Coronary artery (tissue), 2 donors: ENCODE results near the gene KCNA2.

Source experiments
- DNase-seq: peaks from one replicate; pipeline ENCODE4 v3.0.0-alpha.2; 2017; ENCODE audit warnings: low spot score
- H3K27ac ChIP-seq, 2 donors: fragments of 200-600 bp; sonication (generic); one replicate each; pipeline ENCODE4 v1.5.1; 2016 to 2019
- H3K4me3 ChIP-seq: fragments of 200-600 bp; sonication (generic); 2 replicates; pipeline ENCODE4 v1.5.1; 2016; ENCODE audit warnings: mild to moderate bottlenecking, moderate library complexity
- TF ChIP-seq, protein P1 (sequence below): fragments of 200-600 bp; sonication (generic); IDR thresholded peaks from one replicate; pipeline ENCODE4 v1.5.1; 2019; ENCODE audit warnings: antibody characterized with exemption

KCNA2 gene

DNA sequence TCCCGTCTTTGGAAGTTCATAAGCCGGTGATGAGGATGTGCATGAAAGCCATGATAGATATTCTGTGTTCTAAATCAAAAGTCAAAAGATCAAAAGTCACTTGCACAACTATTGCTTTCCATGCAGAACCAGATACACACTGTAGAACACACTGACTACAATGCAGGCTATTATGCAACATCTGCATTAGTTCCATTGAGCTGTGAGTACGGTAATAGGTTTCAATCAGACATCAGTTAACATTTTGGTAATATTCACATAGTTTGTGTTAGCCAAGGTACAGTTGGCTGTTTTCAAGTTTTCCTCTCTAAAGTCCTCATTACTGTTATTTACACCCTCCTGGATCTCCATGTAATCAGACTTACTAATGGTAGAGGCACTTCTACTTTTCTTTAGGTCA lies 3.1 kb downstream of the KCNA2 start:
- Histone ChIP-seq H3K27ac (no peak overlapping the region), H3K4me3 (no peak overlapping the region)
- DNase-seq: no peak
- TF ChIP-seq, protein P1, sequence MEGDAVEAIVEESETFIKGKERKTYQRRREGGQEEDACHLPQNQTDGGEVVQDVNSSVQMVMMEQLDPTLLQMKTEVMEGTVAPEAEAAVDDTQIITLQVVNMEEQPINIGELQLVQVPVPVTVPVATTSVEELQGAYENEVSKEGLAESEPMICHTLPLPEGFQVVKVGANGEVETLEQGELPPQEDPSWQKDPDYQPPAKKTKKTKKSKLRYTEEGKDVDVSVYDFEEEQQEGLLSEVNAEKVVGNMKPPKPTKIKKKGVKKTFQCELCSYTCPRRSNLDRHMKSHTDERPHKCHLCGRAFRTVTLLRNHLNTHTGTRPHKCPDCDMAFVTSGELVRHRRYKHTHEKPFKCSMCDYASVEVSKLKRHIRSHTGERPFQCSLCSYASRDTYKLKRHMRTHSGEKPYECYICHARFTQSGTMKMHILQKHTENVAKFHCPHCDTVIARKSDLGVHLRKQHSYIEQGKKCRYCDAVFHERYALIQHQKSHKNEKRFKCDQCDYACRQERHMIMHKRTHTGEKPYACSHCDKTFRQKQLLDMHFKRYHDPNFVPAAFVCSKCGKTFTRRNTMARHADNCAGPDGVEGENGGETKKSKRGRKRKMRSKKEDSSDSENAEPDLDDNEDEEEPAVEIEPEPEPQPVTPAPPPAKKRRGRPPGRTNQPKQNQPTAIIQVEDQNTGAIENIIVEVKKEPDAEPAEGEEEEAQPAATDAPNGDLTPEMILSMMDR: no peak

DNA sequence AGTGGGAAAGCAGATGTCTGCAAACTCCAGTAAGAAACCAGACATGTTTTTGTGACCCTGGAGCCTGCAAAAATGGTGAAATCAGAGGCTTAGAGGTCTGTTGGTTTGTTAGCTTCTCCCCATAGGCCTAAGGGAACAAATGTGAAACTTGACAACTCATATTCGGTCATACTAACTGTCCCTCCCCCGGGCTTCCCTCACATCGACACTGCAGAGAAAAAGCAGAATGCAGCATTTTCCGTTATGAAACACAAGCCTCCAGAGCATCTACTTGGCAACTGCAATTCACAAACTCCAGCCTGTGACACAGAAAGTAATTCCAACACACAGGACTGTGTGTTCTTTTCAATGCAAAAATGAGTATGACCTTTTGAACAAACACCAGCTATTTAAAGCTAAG lies 3.7 kb downstream of the KCNA2 start:
- TF ChIP-seq, protein P1: no peak
- DNase-seq: peak; percentile 49
- Histone ChIP-seq H3K27ac (no peak overlapping the region), H3K4me3 (no peak overlapping the region)

DNA sequence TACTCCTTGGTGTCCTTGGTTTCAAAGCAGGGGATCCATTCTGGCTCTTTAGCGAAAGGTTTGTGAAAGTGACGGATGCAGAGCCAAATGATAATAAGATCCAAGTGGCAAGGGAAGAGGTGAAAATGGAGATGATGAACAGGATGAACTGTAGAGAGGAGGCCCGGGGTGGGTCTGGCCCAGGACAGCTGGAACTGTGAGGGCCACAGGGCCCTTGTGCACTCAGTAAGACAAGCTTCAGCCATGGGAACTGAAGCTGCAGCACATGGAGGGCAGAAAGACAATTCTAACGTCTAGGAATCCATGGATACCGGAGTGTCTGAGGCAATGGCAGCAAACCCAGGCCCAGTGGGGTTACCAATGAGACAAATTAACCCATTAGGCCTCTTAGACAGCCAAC lies 4.8 kb downstream of the KCNA2 start:
- Histone ChIP-seq H3K27ac (no peak overlapping the region), H3K4me3 (no peak overlapping the region)
- DNase-seq: peak; percentile 28
- TF ChIP-seq, protein P1: no peak

DNA sequence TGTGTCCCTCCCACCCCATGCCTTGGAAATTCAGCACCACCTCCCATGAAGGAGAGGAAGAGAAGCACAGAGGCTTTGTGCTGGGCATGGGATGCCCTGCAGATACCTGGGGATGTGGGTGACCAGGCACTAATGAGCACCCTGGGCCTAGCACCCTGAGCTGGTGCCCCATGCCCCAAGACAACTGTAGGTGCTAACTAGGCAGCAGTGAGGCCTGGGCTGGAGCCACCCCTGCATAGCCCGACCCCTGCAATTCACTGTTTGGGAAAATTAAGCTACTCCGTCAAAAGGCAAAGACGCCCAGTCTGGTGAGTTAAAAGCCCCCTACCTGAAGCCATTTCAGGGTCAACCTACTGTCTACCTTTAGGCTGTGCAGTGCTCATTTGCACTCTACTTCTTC lies 5.4 kb downstream of the KCNA2 start:
- no peak overlapping the region for H3K27ac ChIP-seq
- peak; percentile 7 for DNase-seq
- no peak overlapping the region for H3K4me3 ChIP-seq
- TF ChIP-seq, protein P1: no peak

DNA sequence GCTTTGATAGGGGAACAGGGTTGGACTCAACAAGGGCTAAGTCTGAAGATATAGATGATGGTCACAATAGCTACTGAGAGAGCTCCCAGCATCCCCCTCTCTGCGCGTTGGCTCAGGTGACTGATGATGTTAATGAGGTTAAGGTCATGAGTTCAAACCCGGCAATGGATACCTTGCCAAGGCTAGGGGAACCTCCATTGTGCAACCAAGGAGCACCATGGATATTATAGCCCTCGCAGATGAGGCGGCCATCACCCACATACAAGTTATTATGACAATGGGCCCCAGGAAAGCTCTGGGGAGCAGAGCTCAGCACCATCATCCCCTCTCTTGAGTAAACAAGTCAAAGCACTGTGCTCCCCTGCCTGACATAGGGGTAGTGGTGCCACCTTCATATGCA lies 8.2 kb downstream of the KCNA2 start:
- no peak overlapping the region for H3K27ac ChIP-seq
- H3K4me3 ChIP-seq: no peak overlapping the region
- TF ChIP-seq, protein P1: no peak
- peak; percentile 19 for DNase-seq

DNA sequence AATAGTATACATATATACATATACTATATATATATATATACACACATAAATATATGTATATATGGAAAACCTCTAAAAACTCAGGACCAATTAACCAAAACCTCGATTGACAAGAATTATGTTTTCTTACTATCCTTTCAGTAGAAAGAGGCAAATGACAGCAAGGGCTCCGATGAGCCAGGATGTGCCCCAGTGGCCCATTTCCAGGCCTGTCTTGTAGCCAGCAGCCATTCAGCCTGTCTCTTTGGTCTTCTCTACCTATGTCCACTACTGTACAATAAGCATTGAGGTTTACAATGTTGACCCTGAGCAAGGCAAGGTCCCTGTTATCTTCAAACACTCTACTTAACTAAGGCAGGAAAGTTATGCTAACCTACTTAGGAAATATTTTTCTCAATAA lies 9.8 kb downstream of the KCNA2 start:
- DNase-seq: no peak
- TF ChIP-seq, protein P1: no peak
- no peak overlapping the region for H3K27ac ChIP-seq
- H3K4me3 ChIP-seq: no peak overlapping the region

DNA sequence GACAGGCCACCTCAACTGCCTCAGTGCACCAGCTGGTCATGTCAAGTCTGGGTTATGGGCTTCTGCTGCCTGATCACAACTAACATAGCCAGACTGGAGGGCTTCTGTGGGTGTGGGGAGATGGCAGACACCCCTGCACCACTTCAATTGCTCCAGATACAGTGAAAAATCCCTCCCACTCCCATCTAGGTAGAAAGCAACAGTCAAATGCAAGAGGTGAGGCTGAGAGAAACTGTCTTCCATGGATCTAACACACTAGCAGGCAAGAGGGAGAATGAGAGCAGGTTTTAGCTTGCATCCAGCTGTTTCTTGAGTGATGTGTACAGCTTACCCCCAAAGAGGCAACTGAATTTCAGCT lies 10.8 kb downstream of the KCNA2 start:
- no peak for DNase-seq
- TF ChIP-seq, protein P1: no peak
- Histone ChIP-seq H3K27ac (no peak overlapping the region), H3K4me3 (no peak overlapping the region)
